Fibroblast of skin of scalp (primary cell): ENCODE measurements around the gene PIK3C3. TPM values are rescaled to one million over a fixed set of nuclear protein-coding genes. Genes with fewer than 3 reads are reported as not detected.

Experiments
- DNase-seq: peaks from one replicate; pipeline ENCODE4 v3.0.0-alpha.2; 2013
- polyA plus RNA-seq, 2 experiments: library from polyadenylated mRNA; unstranded; fragments of 120-200 nt; gene quantifications; one replicate each; pipeline ENCODE4 v1.2.1, GENCODE V29; 2013; ENCODE audit not compliant: insufficient read length in 2 of 2

Gene PIK3C3
- 40.0 TPM for polyA plus RNA-seq (2013, experiment 1 of 2; ENCODE audit: insufficient read length)
- polyA plus RNA-seq (2013, experiment 2 of 2; ENCODE audit: insufficient read length): 45.5 TPM

DNA sequence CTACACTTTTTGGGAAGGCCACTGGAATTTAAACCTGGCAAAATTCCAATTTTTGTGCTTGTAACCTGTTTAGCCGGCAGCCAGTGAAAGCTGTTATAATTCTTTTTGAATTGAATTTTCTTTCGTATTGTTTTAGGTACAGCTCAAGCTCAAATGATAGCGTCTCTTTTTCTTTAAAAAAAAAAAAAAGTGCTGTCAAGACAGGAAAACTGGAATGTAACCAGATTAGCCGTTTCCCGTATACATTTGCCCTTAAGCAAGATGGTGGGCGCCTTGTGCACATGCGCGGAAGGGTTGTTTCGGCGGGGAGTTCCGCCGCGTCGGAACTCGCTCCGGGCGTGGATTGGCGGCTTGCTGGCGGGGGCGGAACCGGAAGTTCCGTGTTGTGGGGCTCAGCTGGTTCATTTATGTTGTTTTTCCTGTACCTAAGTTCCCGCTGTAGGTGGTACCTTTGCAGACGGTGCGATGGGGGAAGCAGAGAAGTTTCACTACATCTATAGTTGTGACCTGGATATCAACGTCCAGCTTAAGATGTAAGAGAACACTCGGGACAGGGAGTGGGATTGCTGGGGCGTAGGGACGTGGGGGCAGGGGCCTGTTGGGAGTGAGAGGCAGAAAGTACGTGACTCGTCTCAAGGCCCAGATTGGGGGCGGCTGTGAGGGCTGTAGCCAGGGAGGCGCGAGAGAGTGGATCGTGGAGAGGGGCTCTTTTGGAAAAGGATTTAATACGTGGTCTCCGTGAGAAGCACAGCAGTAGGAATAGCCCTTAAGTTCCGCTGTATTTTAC is at the start of gene PIK3C3:
Gene PIK3C3, plus strand, starts transcription at position 408 of the 787 bp plus-strand sequence. Its CDS starts 58 bp downstream, at position 466.
- DNase-seq: peak; percentile 98

DNA sequence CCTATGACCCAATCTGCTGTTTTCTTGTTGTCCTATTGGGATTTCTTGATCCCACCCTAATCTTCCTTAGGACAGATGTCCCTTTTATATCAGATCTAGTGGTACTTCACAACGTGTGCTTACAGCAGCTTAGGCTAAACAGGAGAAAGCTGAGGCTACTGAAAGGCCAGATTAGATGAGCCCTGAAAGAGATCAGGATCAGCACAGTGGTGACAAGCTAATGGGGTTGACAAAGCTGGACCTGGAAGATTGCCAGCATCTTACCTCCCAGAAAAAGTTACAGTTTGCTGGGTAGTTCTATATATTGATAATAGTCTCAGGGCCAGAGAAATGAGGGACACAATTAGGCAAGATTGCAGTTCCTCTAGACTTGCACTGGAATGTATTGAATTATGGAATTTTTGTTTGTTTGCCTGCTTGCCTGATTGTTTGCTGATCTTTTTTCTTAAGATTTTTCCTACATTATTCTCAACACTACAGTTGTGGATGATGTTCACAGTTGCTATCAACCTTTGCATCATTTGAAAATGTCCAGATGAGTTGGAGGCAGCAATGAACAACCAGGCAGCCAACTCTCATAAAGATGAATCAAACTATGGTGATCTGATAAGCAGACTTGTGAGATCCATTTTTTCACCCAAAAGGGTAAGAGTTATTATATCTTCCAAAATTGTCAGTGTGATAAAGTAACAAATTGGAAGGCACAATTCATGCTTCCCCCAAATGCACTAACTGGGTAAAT is 49.1 kb upstream of the PIK3C3 start:
- DNase-seq: no peak

- DNase-seq: peak; percentile 54
Observed at GRCh38 chr18:41906528-41907146, 48.4 kb upstream of the PIK3C3 start.

DNA sequence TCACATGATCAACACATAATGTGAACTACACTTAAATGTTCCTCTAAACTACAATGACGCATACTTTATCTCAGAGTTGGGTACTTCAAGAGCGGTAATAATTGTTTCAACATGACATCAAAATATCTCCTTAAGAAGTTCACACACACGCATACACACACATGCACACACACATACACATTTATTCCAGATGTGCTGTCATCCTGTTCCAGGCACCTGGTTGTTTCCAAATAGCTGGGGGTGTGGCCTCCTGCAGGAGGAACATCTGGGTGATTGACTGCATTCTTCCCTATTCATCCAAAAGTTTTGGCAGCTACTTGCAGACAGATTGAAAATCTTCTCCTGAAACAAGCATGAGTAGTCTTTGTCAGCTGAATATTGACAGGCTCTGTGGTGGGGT is 37.9 kb upstream of the PIK3C3 start:
- DNase-seq: no peak

- no peak for DNase-seq
Observed at GRCh38 chr18:41921770-41922169, 33.3 kb upstream of the PIK3C3 start.

DNA sequence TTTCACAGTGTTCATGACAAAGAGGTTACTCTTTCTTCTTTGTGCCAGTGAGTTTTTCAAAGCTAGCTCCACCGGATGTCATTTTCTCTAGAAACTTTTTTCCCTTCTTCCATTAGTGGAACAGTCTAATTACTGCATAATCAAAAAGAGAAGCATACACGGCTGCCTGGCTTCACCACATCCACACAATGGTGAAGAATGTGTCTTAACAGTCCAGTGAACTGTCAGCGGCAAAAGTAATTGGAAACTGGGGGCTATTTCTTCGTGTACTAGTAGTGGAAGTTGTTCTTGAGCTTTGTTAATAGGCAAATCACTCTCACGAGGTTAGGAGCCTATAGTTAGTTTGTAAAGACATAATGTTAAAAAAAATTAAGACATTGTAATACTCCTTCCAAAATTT is 32.9 kb upstream of the PIK3C3 start:
- no peak for DNase-seq

GRCh38 chr18:41922841-41923240 is 32.2 kb upstream of the PIK3C3 start:
- DNase-seq: no peak

GRCh38 chr18:41923446-41923845 is 31.6 kb upstream of the PIK3C3 start:
- no peak for DNase-seq

- no peak for DNase-seq
Observed at GRCh38 chr18:41928581-41928980, 26.5 kb upstream of the PIK3C3 start.

DNA sequence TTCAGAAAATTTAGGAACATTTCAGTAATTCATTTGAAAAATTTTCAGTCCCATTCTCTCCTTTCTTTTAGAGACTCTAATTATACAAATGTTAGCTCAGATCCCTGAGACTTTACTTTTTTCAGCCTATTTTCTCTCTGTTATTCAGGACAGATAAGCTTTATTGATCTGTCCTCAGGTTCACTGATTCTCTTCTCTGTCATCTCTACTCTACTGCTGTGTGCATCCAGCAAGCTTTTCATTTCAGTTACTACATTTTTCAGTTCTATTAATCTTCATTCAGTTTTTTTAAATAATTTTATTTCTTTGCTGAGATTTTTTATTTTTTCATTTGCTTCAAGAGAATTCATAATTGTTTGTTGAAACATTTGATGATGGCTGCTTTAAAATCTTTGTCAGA is 22.1 kb upstream of the PIK3C3 start:
- no peak for DNase-seq

- no peak for DNase-seq
Observed at GRCh38 chr18:41933778-41934177, 21.3 kb upstream of the PIK3C3 start.

DNA sequence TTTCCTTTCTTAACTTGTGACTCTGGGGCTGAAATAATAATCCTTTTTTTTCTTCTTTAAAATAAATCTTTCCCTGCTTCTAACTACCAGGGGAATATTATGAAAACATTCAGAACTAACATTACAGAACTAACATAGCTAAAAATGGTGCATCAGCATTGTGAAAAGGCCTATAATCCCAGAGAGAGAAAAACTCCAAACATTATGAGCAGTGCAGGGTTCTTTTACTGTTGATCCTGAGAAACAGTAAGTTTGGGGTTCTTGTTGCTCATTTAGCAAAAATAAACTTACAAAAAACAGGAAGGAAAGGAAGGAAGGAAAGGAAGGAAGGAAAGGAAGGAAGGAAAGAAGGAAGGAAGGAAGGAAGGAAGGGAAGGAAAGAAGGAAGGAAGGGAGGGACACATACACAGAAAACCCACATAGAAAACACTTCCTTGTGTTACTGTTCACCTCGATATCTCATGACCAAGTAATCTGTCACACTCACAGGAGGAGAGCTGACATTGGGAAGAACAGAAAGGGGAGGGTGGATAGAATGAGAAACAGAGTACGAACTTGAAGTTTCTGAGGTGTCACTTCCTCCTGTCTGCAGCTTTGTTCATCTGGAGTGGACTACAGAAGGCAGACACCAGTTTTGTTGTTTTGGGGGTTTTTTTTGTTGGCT is 18.4 kb upstream of the PIK3C3 start:
- no peak for DNase-seq

- peak; percentile 90 for DNase-seq
Observed at GRCh38 chr18:41938445-41938844, 16.6 kb upstream of the PIK3C3 start.

GRCh38 chr18:41939326-41939725 is 15.7 kb upstream of the PIK3C3 start:
- DNase-seq: peak; percentile 26

DNA sequence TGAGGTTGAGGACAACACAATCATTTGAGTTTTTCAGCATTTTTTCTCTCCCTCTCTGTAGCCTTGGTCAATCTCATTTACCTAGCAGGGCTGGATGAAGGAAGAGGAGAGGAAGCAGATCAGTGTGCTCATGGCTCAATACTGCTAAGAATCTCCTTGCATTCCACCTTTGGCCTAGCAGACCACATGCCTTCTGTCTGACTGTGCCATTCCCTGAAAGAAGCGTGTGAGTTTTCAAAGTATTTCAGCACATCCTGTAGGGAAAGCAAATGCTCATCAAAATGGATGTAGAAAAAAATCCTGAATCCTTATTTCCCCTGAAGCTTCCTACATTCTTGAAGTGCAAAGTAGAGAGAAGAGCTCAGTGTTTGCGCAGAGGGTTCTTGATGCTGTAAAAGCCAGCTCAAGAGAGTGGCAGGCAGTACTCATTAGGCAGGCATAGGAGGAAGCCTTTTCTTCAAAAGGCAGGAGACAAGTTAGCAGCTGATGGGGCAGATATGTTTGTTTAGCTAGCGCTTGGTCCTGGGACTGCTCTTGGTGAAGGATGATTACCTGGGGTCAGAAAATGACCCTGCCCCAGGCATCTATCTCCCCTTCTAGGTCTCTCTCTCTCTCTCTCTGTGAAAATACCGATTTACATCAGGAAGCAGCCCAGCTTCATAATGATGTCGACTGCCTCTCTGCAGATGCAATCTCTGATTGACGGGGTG is 14.4 kb upstream of the PIK3C3 start:
- peak; percentile 91 for DNase-seq

DNA sequence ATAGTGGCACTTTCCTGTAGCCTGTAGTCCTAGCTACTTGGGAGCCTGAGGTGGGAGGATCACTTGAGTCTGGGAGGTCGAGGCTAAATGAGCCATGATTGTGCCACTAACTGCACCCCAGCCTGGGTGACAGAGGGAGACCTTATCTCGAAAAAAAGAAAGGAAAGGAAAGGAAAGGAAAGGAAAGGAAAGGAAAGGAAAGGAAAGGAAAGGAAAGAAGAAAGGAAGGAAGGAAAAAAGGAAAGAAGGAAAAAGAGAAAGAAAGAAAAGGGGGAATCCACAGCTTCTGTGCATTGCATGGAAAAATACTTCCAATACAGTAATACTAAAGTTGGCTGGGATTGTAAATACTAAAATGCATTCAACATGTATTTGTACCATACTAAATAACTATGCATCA is 12.8 kb upstream of the PIK3C3 start:
- DNase-seq: no peak

DNA sequence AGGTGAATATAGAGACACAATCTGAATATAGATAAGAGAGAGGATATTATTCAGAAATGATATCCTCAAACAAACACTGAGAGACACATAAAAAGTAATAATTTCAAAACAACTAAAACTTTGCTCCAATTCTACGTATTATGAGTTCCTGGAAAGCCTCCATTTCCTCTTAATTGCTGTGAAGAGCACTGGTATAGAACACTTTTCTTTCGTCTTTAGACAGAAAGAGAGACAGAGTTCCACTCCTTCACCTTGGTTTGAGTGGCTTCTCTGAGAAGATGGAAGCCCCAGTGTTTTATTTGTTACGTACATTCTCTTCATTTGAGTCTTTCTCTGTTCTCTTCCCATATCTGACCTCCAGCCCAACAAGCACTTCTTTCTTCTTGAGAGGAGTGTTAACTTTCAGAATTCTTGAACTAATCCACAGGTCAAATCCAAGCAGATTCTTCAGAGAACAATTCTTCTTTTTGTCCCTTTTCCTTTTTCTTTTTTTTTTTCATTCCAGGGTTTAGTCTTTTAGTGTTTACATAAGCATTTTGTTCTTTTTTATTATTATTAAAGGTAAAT is 6.4 kb upstream of the PIK3C3 start:
- no peak for DNase-seq

GRCh38 chr18:41949206-41949920 is 5.7 kb upstream of the PIK3C3 start:
- no peak for DNase-seq

DNA sequence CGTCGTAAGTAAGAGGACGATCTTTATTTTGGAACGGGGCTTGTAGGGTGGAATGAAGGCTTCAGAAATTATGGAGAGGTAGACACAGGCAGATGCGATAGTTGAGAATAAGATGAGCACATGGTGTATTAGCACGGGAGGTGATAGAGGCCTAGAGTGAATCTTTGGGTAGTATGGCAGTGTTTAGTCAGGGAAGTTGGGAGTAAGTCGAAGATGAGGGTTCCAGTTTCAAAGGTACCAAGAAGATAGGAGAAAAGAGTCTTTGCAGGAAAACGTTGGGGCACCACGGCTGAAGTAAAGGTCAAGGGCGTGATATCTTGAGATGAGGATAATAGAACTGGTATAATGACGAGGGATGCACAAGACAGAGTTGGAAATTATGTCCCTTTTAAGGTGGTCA is 654 bp downstream of the PIK3C3 start:
- no peak for DNase-seq

DNA sequence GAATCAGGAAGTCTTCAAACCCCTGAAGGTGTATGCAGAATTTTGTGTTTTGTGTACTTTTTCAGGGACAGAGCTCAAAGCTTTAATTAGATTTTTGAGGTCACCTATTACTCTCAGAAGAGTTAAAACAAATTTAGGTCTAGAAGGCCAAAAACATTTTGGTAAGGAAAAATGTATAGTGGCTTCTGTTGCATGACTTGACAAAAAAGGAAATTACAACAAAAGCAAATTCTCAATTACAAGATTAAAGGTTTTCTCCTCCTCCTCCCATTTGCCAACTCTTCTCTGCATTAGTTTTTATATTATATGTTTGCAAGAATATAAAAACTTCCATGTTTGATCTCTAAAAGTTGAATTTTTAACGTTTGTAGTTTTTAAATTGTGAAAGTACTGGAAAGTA is 4.0 kb downstream of the PIK3C3 start:
- DNase-seq: no peak

DNA sequence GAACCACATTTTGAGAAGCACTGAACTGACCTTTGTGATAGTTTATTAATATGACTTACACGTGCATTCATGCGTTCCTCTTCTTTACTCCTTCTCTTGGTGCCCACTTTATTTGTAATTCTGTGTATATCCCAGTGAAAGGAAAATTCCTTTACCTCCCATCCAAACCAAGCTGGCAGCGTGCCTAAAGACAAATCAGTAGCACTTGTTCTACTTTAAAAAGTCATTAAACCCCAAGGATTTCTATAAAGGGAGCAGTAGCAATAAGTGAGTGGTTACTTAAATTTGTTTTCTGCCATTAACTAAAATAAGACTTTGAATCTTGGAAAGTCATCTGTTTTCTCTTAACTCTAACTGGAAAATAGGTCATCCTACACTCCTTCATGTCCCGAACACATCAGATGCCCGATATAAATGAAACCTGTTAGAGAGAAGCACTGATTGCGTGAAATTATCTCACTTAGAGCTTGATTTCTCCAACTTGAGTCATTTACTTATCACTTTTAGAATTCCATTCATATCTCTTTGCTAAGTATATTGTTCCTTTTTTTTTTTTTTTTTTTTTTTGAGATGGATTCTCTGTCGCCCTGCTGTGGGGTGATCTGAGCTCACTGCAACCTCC is 10.7 kb downstream of the PIK3C3 start:
- no peak for DNase-seq
